ENCODE measurements around the gene TRPV3. TPM values are rescaled to one million over a fixed set of nuclear protein-coding genes. Genes with fewer than 3 reads are reported as not detected.

The TRPV3 gene
- total RNA-seq, 1 experiment from 2014 or later = 1.4 TPM

GRCh38 chr17:3594976-3595375 lies 37.4 kb upstream of the TRPV3 start:
- no peak for ATAC-seq
- ChIA-PET CTCF (no interaction called here), RAD21 (ENCODE audit: low non-redundant PET in 1 of 2, low total read pairs in 2 of 2, uncharacterized antibody in 2 of 2, unreplicated experiment in 2 of 2) (no interaction called here), POLR2A (no interaction called here)
- DNase-seq (ENCODE audit: low read depth, low spot score) = no peak
- no TSS peak for BruUV-seq (replicated peaks)
- no peak overlapping the region for H3K27ac ChIP-seq (ENCODE audit: low read depth, low read length)
- no peak overlapping the region for H3K9ac ChIP-seq (ENCODE audit: low read length)
- H3K79me2 ChIP-seq (ENCODE audit: insufficient read depth, low read length) = no peaks in the 10 kb centered on the region
- H3K4me2 ChIP-seq (ENCODE audit: low read length) = no peak overlapping the region
- no peak overlapping the region for H2AFZ ChIP-seq (ENCODE audit: low read depth, low read length, poor library complexity, severe bottlenecking)
- H3K27me3 ChIP-seq (ENCODE audit: insufficient read depth, low read length) = no peaks in the 10 kb centered on the region
- intact Hi-C loops (cut with micrococcal nuclease) = no loop called here
- H3K9me3 ChIP-seq (ENCODE audit: control insufficient read depth in 1 of 2, insufficient read depth in 1 of 2, low read depth in 1 of 2, low read length in 2 of 2) = no peaks in the 10 kb centered on the region
- H4K20me1 ChIP-seq (ENCODE audit: insufficient read depth) = no peaks in the 10 kb centered on the region
- no peak overlapping the region for H3K4me3 ChIP-seq (replicated peaks in 1 of 2; ENCODE audit: low read depth in 1 of 2, low read length in 2 of 2)
- H3K36me3 ChIP-seq (ENCODE audit: control insufficient read depth in 1 of 2, insufficient read depth in 2 of 2, low read length in 2 of 2) = no peaks in the 10 kb centered on the region
- no peaks in the 10 kb centered on the region for H3K9me2 ChIP-seq (ENCODE audit: insufficient read depth)
- H3K4me1 ChIP-seq (ENCODE audit: control insufficient read depth in 1 of 2, insufficient read depth in 2 of 2, low read length in 2 of 2) = no peaks in the 10 kb centered on the region
- no peak for TF ChIP-seq SIN3A (IDR thresholded peaks at IDR 0.05; ENCODE audit: low read depth)
- no peak for TF ChIP-seq EZH2phosphoT487 (IDR thresholded peaks at IDR 0.05; ENCODE audit: borderline replicate concordance)
- TF ChIP-seq ZNF274 (IDR thresholded peaks at IDR 0.05; ENCODE audit: low read depth, low read length) = no peak
- no peak for TF ChIP-seq SRF (IDR thresholded peaks at IDR 0.05; ENCODE audit: low read depth)

DNA sequence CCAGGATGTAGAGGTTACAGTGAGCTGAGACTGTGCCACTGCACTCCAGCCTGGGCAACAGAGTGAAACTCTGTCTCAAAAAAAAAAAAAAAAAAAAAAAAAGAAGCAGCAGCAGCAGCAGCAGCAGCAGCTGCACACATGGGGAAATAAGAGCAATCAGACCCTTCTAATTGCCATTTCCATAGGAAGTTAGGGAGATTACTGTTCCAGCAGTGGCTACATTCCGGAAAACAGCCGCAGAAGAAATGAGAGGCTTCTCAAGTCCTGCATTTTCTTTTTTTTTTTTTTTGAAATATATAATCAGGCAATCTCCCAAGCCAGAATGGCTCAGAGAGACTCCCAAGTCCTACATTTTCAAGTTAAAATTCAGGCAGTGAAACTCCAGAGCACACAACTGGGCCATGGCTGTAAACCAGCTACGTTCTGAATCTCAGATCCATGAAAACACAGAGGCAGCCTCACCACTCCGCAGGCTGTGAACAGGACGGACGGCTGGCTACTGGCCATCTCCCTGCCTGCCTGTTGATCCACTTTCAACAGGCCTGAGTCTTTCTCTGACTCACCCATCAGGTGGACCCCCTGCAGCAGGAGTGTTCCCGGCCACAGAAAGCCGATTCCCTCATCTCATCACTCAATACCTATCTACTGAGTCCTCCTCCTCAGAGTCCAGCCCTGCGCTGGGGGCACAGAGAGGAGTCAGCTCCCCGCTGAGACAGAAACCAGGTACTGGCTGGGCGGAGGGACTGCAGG lies 36.6 kb upstream of the TRPV3 start:
- H3K9ac ChIP-seq (ENCODE audit: low read length) = no peak overlapping the region
- H3K27ac ChIP-seq (ENCODE audit: low read depth, low read length) = no peak overlapping the region
- H2AFZ ChIP-seq (ENCODE audit: low read depth, low read length, poor library complexity, severe bottlenecking) = no peak overlapping the region
- BruUV-seq (replicated peaks) = no TSS peak
- DNase-seq (ENCODE audit: low read depth, low spot score) (no peak), ATAC-seq (no peak)
- no peak overlapping the region for H3K4me3 ChIP-seq (replicated peaks in 1 of 2; ENCODE audit: low read depth in 1 of 2, low read length in 2 of 2)
- RAD21 ChIA-PET (ENCODE audit: low non-redundant PET in 1 of 2, low total read pairs in 2 of 2, uncharacterized antibody in 2 of 2, unreplicated experiment in 2 of 2) = interaction anchor here in 1 of 2 experiments (0.7 kb wide), 1 partner anchor 40 kb away, joined by 7 read pairs; no protein-coding TSS in a partner anchor
- no peaks in the 10 kb centered on the region for H3K9me2 ChIP-seq (ENCODE audit: insufficient read depth)
- H3K4me2 ChIP-seq (ENCODE audit: low read length) = no peak overlapping the region
- H3K4me1 ChIP-seq (ENCODE audit: control insufficient read depth in 1 of 2, insufficient read depth in 2 of 2, low read length in 2 of 2) = no peaks in the 10 kb centered on the region
- no peaks in the 10 kb centered on the region for H4K20me1 ChIP-seq (ENCODE audit: insufficient read depth)
- no peaks in the 10 kb centered on the region for H3K27me3 ChIP-seq (ENCODE audit: insufficient read depth, low read length)
- no peaks in the 10 kb centered on the region; a peak in 1 of 4 replicates for H3K36me3 ChIP-seq (ENCODE audit: control insufficient read depth in 1 of 2, insufficient read depth in 2 of 2, low read length in 2 of 2)
- intact Hi-C loops (cut with micrococcal nuclease) = no loop called here
- CTCF ChIA-PET = no interaction called here
- no peaks in the 10 kb centered on the region for H3K9me3 ChIP-seq (ENCODE audit: control insufficient read depth in 1 of 2, insufficient read depth in 1 of 2, low read depth in 1 of 2, low read length in 2 of 2)
- TF ChIP-seq CBX3 (IDR thresholded peaks at IDR 0.05; ENCODE audit: low read depth) = no peak
- no peak for TF ChIP-seq POLR2AphosphoS5 (IDR thresholded peaks at IDR 0.05; ENCODE audit: low read depth, low read length)
- TF ChIP-seq REST (IDR thresholded peaks at IDR 0.05; ENCODE audit: low read depth) = no peak
- no peak for TF ChIP-seq ZBTB33 (IDR thresholded peaks at IDR 0.05; ENCODE audit: extremely low read depth, insufficient replicate concordance, low read length)
- no peak for TF ChIP-seq JUND (IDR thresholded peaks at IDR 0.05)
- TF ChIP-seq EZH2phosphoT487 (IDR thresholded peaks at IDR 0.05; ENCODE audit: borderline replicate concordance) = no peak
- TF ChIP-seq MAX (IDR thresholded peaks at IDR 0.05) = no peak
- no peak for TF ChIP-seq ZNF274 (IDR thresholded peaks at IDR 0.05; ENCODE audit: low read depth, low read length)
- no peak for TF ChIP-seq EGR1 (IDR thresholded peaks at IDR 0.05; ENCODE audit: low read depth)
- TF ChIP-seq FOSL1 (IDR thresholded peaks at IDR 0.05; ENCODE audit: low read depth) = no peak
- TF ChIP-seq SRF (IDR thresholded peaks at IDR 0.05; ENCODE audit: low read depth) = no peak
- no peak for TF ChIP-seq TCF7L2 (IDR thresholded peaks at IDR 0.05; ENCODE audit: borderline replicate concordance, extremely low read depth, insufficient read depth, insufficient read length)
- no peak for TF ChIP-seq ELF1 (IDR thresholded peaks at IDR 0.05; ENCODE audit: borderline replicate concordance, low read depth)
- TF ChIP-seq CEBPB (IDR thresholded peaks at IDR 0.05; ENCODE audit: low read depth) = no peak
- no peaks in the 10 kb centered on the region for H3K79me2 ChIP-seq (ENCODE audit: insufficient read depth, low read length)
- POLR2A ChIA-PET = no interaction called here

Data from HCT116 (cell line).